ENCODE data around the gene SH3BP5. TPM values are rescaled to one million over a fixed set of nuclear protein-coding genes. Genes with fewer than 3 reads are reported as not detected.

The SH3BP5 gene
- total RNA-seq, 2 experiments from 2014 or later, result 15.1 to 31.3 TPM

DNA sequence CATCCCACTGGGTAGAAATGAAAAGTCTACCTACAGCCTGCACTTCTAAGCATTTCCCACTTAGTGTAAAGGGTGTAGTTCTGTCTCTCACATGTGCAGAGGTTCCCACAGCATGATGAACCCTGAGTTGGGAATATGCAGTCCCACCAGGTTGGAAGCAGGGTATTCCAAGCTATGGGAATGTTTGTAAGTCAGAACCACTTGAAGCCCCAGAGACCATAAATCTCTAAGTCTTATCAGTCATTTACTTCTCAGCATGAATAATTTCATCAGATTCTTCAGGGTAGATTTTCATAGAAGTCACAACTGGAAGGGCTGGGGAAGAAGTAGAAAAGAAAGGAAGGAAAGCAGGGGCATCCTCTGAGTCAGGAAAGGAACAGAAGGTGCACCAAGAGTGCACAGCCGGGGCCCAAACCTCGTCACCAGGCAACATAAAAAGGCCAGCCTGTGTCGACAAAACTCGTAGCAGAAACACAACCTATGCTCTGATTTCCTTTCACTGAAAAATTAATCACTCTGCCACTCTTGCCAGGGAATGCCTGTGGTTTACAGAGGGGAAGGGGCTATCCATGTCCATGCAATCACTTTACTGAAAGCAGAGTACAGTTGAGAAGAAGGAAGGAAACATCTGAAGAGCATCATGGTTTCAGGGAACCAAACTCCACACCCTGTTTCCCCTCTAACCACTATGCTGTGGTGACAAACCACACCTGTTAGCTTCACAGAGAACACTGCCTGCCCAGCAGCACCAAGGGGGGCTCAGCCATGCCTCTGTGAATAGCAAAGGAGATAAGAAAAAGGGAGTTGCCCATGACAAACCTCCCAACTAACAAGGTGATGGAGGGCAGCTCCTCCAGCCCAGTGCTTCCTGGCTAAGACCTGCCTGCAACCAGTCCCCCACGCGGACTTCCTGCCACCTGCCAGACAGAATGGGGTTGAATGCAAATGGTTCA, 40.5 kb downstream of the SH3BP5 start:
- Histone ChIP-seq H3K4me3 (ENCODE audit: low read depth, low read length, poor library complexity, severe bottlenecking) (peak overlapping the region; percentile 10), H3K4me1 (ENCODE audit: insufficient read depth, low read length, poor library complexity, severe bottlenecking) (peaks cover 45% of the 10 kb centered on the region), H3K9me2 (ENCODE audit: insufficient read depth, low read length) (no peaks in the 10 kb centered on the region), H2AFZ (ENCODE audit: low read length) (peak overlapping the region; percentile 53), H3K9me3 (ENCODE audit: low read length) (no peaks in the 10 kb centered on the region), H3K4me2 (ENCODE audit: low read length) (peak overlapping the region; percentile 61), H4K20me1 (ENCODE audit: insufficient read depth, low read length) (no peaks in the 10 kb centered on the region), H3K79me2 (ENCODE audit: insufficient read depth, low read depth, low read length) (peaks cover 5% of the 10 kb centered on the region; the same call in 1 of the 2 replicates), H3K27ac (ENCODE audit: low read depth, low read length, poor library complexity, severe bottlenecking) (peak overlapping the region; percentile 71), H3K36me3 (ENCODE audit: insufficient read depth, low read length) (peaks cover 38% of the 10 kb centered on the region)
- ChIA-PET CTCF (ENCODE audit: unreplicated experiment) (no interaction called here), POLR2A (interaction anchor here (0.7 to 2.1 kb wide), 7 partner anchors 8 to 94 kb away, joined by 3 to 8 read pairs (median 4); no protein-coding TSS in a partner anchor)
- DNase-seq (ENCODE audit: low spot score), result peak; percentile 77
- BruUV-seq (replicated peaks), result no TSS peak
- intact Hi-C loops (cut with micrococcal nuclease; ENCODE audit: unreplicated experiment), result loop anchor here (2.0 kb wide), 1 partner anchor 39 kb away; no protein-coding TSS in a partner anchor
- no peak for TF ChIP-seq EZH2phosphoT487 (IDR thresholded peaks at IDR 0.05; ENCODE audit: borderline replicate concordance, low read depth, low read length)
- TF ChIP-seq, protein P1, sequence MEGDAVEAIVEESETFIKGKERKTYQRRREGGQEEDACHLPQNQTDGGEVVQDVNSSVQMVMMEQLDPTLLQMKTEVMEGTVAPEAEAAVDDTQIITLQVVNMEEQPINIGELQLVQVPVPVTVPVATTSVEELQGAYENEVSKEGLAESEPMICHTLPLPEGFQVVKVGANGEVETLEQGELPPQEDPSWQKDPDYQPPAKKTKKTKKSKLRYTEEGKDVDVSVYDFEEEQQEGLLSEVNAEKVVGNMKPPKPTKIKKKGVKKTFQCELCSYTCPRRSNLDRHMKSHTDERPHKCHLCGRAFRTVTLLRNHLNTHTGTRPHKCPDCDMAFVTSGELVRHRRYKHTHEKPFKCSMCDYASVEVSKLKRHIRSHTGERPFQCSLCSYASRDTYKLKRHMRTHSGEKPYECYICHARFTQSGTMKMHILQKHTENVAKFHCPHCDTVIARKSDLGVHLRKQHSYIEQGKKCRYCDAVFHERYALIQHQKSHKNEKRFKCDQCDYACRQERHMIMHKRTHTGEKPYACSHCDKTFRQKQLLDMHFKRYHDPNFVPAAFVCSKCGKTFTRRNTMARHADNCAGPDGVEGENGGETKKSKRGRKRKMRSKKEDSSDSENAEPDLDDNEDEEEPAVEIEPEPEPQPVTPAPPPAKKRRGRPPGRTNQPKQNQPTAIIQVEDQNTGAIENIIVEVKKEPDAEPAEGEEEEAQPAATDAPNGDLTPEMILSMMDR (conservative IDR thresholded peaks at IDR 0.05; ENCODE audit: low read length), result no peak

DNA sequence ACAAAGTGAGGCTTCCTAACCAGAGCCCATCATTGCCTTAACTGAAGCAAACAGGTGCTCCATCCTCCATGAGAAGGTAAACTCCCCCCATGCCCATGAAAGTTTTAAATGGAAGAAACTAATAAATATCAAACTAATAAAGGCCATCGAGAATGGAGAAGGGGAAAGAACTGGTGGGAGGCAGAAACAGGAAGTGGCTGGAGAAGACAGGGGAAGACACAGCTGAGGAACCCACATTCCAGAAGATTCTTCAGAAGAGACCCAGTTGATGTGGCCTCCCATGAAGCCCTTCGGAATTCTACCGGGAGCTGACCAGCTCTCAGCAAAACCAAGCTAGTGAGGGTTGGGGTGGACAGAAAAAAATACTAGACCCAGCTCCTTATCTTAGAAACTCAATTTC, 41.6 kb downstream of the SH3BP5 start:
- no peak overlapping the region for H3K4me2 ChIP-seq (ENCODE audit: low read length)
- no peaks in the 10 kb centered on the region for H4K20me1 ChIP-seq (ENCODE audit: insufficient read depth, low read length)
- CTCF ChIA-PET (ENCODE audit: unreplicated experiment), result no interaction called here
- no peaks in the 10 kb centered on the region for H3K9me2 ChIP-seq (ENCODE audit: insufficient read depth, low read length)
- peaks cover 32% of the 10 kb centered on the region for H3K36me3 ChIP-seq (ENCODE audit: insufficient read depth, low read length)
- no peak overlapping the region for H2AFZ ChIP-seq (ENCODE audit: low read length)
- H3K79me2 ChIP-seq (ENCODE audit: insufficient read depth, low read depth, low read length), result peaks cover 5% of the 10 kb centered on the region; the same call in 1 of the 2 replicates
- no peaks in the 10 kb centered on the region for H3K9me3 ChIP-seq (ENCODE audit: low read length)
- POLR2A ChIA-PET, result interaction anchor here (0.8 to 2.1 kb wide), 8 partner anchors 9 to 96 kb away, joined by 3 to 8 read pairs (median 4); no protein-coding TSS in a partner anchor
- intact Hi-C loops (cut with micrococcal nuclease; ENCODE audit: unreplicated experiment), result no loop called here
- peaks cover 43% of the 10 kb centered on the region for H3K4me1 ChIP-seq (ENCODE audit: insufficient read depth, low read length, poor library complexity, severe bottlenecking)
- BruUV-seq (replicated peaks), result no TSS peak
- TF ChIP-seq EZH2phosphoT487 (IDR thresholded peaks at IDR 0.05; ENCODE audit: borderline replicate concordance, low read depth, low read length), result no peak
- TF ChIP-seq, protein P1 (conservative IDR thresholded peaks at IDR 0.05; ENCODE audit: low read length), result no peak
- no peak overlapping the region for H3K4me3 ChIP-seq (ENCODE audit: low read depth, low read length, poor library complexity, severe bottlenecking)
- peak overlapping the region; percentile 71 for H3K27ac ChIP-seq (ENCODE audit: low read depth, low read length, poor library complexity, severe bottlenecking)
- DNase-seq (ENCODE audit: low spot score), result no peak
